ENCODE data around the gene JAK2.

GRCh38 chr9:4980086-4980727, 4.9 kb upstream of the JAK2 start:
- TF ChIP-seq NFE2L2 (conservative IDR thresholded peaks at IDR 0.05; ENCODE audit: low read length) (no peak), CTCF (IDR thresholded peaks at IDR 0.05) (no peak)

Data from A549 (cell line).